ENCODE data around the gene HSD17B12. TPM values are rescaled to one million over a fixed set of nuclear protein-coding genes. Genes with fewer than 3 reads are reported as not detected.

The HSD17B12 gene
- total and polyA plus RNA-seq, 2 of the 13 experiments (the other 11 are each of a cell fraction or from before 2014, with no cell fraction given) = 50.3 to 117 TPM

GRCh38 chr11:43643898-43644620 lies 36.5 kb upstream of the HSD17B12 start (continued):
- TF ChIP-seq ZUFSP (CRISPR knock-in tag; IDR thresholded peaks at IDR 0.05; ENCODE audit: borderline replicate concordance) (no peak), ZNF589 (CRISPR knock-in tag; conservative IDR thresholded peaks at IDR 0.05) (no peak), ZHX1 (CRISPR knock-in tag; IDR thresholded peaks at IDR 0.05; ENCODE audit: low read depth) (peak; percentile 69; the same call in 1 of the 2 replicates), ZNF83 (CRISPR knock-in tag; IDR thresholded peaks at IDR 0.05; ENCODE audit: borderline replicate concordance) (no peak), ARID4A (CRISPR knock-in tag; IDR thresholded peaks at IDR 0.05; ENCODE audit: borderline replicate concordance) (peak; percentile 76; the same call in 1 of the 2 replicates), ZNF136 (CRISPR knock-in tag; IDR thresholded peaks at IDR 0.05; ENCODE audit: low read depth) (no peak), BRF2 (CRISPR knock-in tag; IDR thresholded peaks at IDR 0.05) (no peak), DMAP1 (CRISPR knock-in tag; IDR thresholded peaks at IDR 0.05) (peak; percentile 89), ZNF468 (CRISPR knock-in tag; IDR thresholded peaks at IDR 0.05) (no peak), EED (CRISPR knock-in tag; IDR thresholded peaks at IDR 0.05) (peak; percentile 82; the same call in 1 of the 2 replicates), ZNF547 (CRISPR knock-in tag; IDR thresholded peaks at IDR 0.05) (no peak), SRSF4 (IDR thresholded peaks at IDR 0.05; ENCODE audit: low read depth, low read length, poor library complexity, severe bottlenecking) (no peak), DNMT3B (CRISPR knock-in tag; conservative IDR thresholded peaks at IDR 0.05) (no peak), HDAC6 (IDR thresholded peaks at IDR 0.05; ENCODE audit: low read depth, low read length) (no peak), MLX (CRISPR knock-in tag; IDR thresholded peaks at IDR 0.05) (peak; percentile 14; the same call in 1 of the 2 replicates), KLF11 (CRISPR knock-in tag; IDR thresholded peaks at IDR 0.05) (no peak), HMG20A (CRISPR knock-in tag; IDR thresholded peaks at IDR 0.05; ENCODE audit: borderline replicate concordance) (no peak), ZSCAN31 (CRISPR knock-in tag; IDR thresholded peaks at IDR 0.05; ENCODE audit: low read depth) (peak; percentile 89), ZNF598 (CRISPR knock-in tag; IDR thresholded peaks at IDR 0.05; ENCODE audit: borderline replicate concordance) (peak; percentile 84; the same call in 1 of the 2 replicates)
